Thoracic aorta (tissue), 2 donors: ENCODE results near the gene ZMIZ1. TPM values are rescaled to one million over a fixed set of nuclear protein-coding genes. Genes with fewer than 3 reads are reported as not detected.

Experiments
- ATAC-seq: fragments of 150-250 bp; one replicate; pipeline ENCODE4 v1.8.0; 2017; ENCODE audit warnings: low read depth; ENCODE audit not compliant: insufficient number of reproducible peaks, low FRiP score
- DNase-seq: peaks from one replicate; pipeline ENCODE4 v3.0.0-alpha.2; 2020; ENCODE audit warnings: low spot score
- H3K27ac ChIP-seq, 2 donors: fragments of 200-600 bp; sonication (generic); 1 replicate in 1 of 2; 2 replicates in 1 of 2; pipeline ENCODE4 v1.5.1; 2016; ENCODE audit warnings: mild to moderate bottlenecking in 2 of 2, moderate library complexity in 2 of 2
- H3K27me3 ChIP-seq: fragments of 200-600 bp; sonication (generic); replicated peaks from 2 replicates; pipeline ENCODE4 v1.6.0; 2016; ENCODE audit warnings: mild to moderate bottlenecking; ENCODE audit not compliant: insufficient read depth
- H3K36me3 ChIP-seq: fragments of 200-600 bp; sonication (generic); one replicate; pipeline ENCODE4 v1.5.1; 2016
- H3K4me1 ChIP-seq, 2 donors: fragments of 200-600 bp; sonication (generic); 1 replicate in 1 of 2; 2 replicates in 1 of 2; pipeline versions ENCODE4 v1.5.1 to v1.6.0; 2016; ENCODE audit warnings: low read depth in 2 of 2, mild to moderate bottlenecking in 1 of 2; ENCODE audit not compliant: control insufficient read depth in 1 of 2
- H3K4me3 ChIP-seq: fragments of 200-600 bp; sonication (generic); 2 replicates; pipeline ENCODE4 v1.5.1; 2016; ENCODE audit warnings: mild to moderate bottlenecking
- H3K9me3 ChIP-seq: fragments of 200-600 bp; sonication (generic); 2 replicates; pipeline ENCODE4 v1.5.1; 2016
- total RNA-seq, 2 donors: library from RNA; depleted of rRNA; stranded (reverse); fragments of >200 nt; gene quantifications; one replicate each; pipeline versions ENCODE4 v1.1.0 to v1.2.3, GENCODE V29; 2016
- TF ChIP-seq, protein P1 (sequence below): fragments of 200-600 bp; sonication (generic); IDR thresholded peaks from one replicate; pipeline ENCODE4 v1.5.1; 2019; ENCODE audit warnings: antibody characterized with exemption

The ZMIZ1 gene
- total RNA-seq, 2 donors from 2014 or later = 57.8 to 81.6 TPM

DNA sequence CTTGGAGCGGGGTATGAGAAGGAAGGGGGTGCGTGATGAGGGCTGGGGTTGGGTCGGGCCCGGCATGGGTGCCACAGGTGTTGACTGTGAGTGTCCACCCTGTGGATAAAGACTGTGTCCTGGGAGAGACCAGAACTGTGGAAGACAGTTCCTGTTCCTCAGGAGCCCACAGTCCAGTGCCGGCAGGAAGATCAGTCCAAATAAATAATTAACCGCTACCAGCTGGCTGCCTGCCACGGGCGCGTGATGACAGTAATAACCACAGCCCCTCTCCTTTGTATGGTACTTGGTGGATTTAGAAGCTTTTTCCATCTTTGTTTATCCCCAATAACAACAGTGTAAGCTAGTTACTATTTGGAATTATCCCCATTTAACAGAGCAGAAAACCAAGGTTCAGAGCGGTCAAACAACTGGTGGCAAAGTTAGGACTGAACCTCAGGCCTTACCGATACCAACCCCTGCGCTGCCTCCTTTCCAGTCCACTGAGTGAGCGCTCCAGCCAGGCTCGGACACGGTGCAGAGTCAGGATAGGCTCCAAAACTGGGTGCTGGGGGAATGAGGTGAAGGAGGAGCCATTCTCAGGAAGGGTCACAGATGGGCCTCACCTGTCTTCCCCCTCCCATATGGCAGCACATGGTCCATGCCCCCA is 5.1 kb downstream of the ZMIZ1 start:
- no peaks in the 10 kb centered on the region for H3K36me3 ChIP-seq
- H3K4me1 ChIP-seq = peaks cover 48 to 55% of the 10 kb centered on the region in 2 donors
- H3K27ac ChIP-seq = no peak overlapping the region
- DNase-seq (no peak), ATAC-seq (no peak)
- H3K9me3 ChIP-seq = no peaks in the 10 kb centered on the region
- H3K27me3 ChIP-seq = no peaks in the 10 kb centered on the region
- TF ChIP-seq, protein P1, sequence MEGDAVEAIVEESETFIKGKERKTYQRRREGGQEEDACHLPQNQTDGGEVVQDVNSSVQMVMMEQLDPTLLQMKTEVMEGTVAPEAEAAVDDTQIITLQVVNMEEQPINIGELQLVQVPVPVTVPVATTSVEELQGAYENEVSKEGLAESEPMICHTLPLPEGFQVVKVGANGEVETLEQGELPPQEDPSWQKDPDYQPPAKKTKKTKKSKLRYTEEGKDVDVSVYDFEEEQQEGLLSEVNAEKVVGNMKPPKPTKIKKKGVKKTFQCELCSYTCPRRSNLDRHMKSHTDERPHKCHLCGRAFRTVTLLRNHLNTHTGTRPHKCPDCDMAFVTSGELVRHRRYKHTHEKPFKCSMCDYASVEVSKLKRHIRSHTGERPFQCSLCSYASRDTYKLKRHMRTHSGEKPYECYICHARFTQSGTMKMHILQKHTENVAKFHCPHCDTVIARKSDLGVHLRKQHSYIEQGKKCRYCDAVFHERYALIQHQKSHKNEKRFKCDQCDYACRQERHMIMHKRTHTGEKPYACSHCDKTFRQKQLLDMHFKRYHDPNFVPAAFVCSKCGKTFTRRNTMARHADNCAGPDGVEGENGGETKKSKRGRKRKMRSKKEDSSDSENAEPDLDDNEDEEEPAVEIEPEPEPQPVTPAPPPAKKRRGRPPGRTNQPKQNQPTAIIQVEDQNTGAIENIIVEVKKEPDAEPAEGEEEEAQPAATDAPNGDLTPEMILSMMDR = no peak
- H3K4me3 ChIP-seq = no peak overlapping the region

DNA sequence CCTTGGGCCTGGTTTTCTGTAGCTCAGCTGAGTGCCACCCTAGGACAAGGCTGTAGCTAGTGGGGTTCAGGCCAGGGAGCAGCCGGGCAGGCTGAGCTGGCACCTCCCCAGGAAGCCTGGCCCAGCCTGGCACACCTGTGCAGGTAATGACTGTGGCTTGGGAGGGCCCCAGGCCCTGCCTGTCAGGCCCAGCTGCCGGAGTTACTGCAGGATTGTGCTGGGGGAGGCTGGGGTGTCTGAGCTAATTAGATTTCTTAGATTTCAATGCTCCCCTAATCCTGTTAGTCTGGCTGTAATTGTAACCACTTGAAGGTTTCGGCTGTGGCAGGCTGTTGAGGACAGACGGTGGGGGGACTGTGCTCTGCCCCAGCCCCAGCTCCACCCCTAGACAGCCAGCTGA is 6.0 kb downstream of the ZMIZ1 start:
- Histone ChIP-seq H3K4me3 (no peak overlapping the region), H3K4me1 (peaks cover 54 to 64% of the 10 kb centered on the region in 2 donors), H3K9me3 (no peaks in the 10 kb centered on the region), H3K27me3 (no peaks in the 10 kb centered on the region), H3K36me3 (no peaks in the 10 kb centered on the region), H3K27ac (no peak overlapping the region)
- TF ChIP-seq, protein P1 = no peak
- no peak for ATAC-seq
- no peak for DNase-seq

DNA sequence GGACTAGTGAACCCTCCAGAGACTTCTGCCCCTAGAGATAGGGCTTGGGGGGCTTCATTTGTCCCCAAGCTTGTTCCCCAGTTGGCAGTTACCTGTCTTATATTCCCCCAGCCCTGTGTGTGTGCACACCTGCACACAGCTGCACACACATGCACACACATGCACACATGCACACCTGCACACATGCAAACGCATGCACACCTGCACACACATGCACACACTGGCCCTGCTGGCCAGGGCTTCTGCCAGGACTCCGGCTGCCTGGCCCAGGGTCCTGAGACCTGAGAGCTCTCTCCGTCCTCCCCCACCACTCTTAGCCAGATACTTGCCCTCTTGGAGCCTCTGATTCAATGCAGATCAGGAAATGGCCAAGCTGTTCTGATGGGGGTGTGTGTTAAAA is 6.7 kb downstream of the ZMIZ1 start:
- no peaks in the 10 kb centered on the region for H3K27me3 ChIP-seq
- TF ChIP-seq, protein P1 = no peak
- ATAC-seq (no peak), DNase-seq (no peak)
- no peak overlapping the region for H3K27ac ChIP-seq
- peaks cover 58 to 70% of the 10 kb centered on the region in 2 donors for H3K4me1 ChIP-seq
- H3K36me3 ChIP-seq = no peaks in the 10 kb centered on the region
- no peaks in the 10 kb centered on the region for H3K9me3 ChIP-seq
- no peak overlapping the region for H3K4me3 ChIP-seq

DNA sequence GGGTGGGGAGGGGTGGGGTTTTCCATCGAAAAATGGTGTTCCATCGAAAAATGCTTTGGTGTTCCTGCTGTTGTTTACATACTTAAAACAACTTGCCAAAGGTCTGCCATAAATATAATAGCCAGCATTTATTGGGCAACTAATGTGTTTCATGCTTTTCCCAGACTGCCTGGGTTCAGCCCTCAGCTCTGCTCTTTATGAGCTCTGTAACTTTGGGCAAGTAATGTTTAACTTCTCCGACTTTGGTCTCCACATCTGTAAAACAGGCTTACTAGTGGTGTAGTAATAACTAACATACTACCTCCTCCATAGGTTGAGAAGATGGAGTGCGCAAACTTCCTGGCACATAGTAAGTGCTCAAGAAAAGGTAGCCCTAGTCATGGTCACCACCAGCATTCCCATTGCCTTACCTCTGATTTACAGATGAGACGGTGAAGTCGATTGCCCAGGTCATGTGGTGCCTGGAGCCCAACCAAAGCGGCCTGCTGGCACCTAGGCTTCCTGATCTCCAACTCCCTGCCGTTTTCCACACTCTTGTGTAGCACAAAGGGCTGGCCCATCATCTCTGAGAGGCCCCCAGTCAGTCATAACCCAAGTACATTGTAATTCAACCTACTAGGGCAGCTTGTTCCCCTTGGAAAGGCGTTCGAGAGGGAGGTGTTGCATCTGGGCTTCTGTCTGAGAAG is 8.9 kb downstream of the ZMIZ1 start:
- H3K4me3 ChIP-seq = no peak overlapping the region
- ATAC-seq (no peak), DNase-seq (no peak)
- TF ChIP-seq, protein P1 = no peak
- no peaks in the 10 kb centered on the region for H3K27me3 ChIP-seq
- H3K27ac ChIP-seq = no peak overlapping the region
- H3K9me3 ChIP-seq = no peaks in the 10 kb centered on the region
- peaks cover 68 to 83% of the 10 kb centered on the region in 2 donors for H3K4me1 ChIP-seq
- no peaks in the 10 kb centered on the region for H3K36me3 ChIP-seq

DNA sequence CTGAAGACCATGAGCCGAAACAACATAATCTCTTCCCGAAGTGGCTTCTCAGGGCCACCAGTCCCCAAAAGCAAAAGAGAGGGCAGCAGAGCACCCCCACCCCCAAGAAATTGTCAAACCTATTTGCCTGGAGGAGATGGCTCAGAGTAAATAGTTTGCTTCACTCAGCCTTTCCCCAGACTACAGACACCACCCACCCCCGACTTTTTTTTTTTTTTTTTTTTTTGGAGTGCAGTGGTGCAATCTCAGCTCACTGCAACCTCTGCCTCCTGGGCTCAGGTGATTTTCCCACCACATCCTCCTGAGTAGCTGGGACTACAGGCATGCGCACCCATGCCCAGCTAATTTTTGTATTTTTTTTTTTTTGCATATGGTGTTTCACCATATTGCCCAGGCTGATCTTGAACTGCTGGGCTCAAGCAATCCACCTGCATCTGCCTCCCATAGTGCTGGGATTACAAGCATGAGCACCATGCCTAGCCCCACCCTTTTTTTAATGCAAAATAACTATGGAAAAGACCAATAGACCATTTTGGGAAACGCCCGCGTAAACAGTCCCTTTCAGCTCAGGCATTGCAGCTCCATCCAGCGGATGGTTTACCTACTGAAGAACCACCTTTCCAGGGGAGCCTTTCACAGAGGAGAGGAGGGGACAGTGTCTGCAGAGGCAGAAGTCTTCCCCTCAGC is 9.7 kb downstream of the ZMIZ1 start:
- Histone ChIP-seq H3K4me3 (no peak overlapping the region), H3K27me3 (no peaks in the 10 kb centered on the region), H3K9me3 (no peaks in the 10 kb centered on the region), H3K36me3 (no peaks in the 10 kb centered on the region), H3K27ac (no peak overlapping the region), H3K4me1 (peaks cover 66 to 83% of the 10 kb centered on the region in 2 donors)
- TF ChIP-seq, protein P1 = no peak
- no peak for ATAC-seq
- no peak for DNase-seq
